SK-N-DZ (cell line): Measurements from ENCODE around the gene HCAR1.

Source experiments
- small RNA-seq, 2 experiments: library from RNA; depleted of rRNA; stranded (forward); fragments of <200 nt; gene quantifications; one replicate each; pipeline ENCODE3, GENCODE V24; 2014

HCAR1 gene

Small RNA genes lying within 50 kb of the gene (small RNA-seq; reads per million reads assigned to genes)
- 0 reads per million in 2 experiments for gene AC026333.2
- 0 reads per million in 2 experiments for gene RF00019
